GM18507 (cell line): Measurements from ENCODE around the gene CALHM5.

Experiments
- DNase-seq: peaks from one replicate; pipeline ENCODE4 v3.0.0; 2011; ENCODE audit warnings: low read depth; ENCODE audit not compliant: insufficient read length; ENCODE audit errors: extremely low spot score
- FAIRE-seq: peaks from 2 replicates; lab custom pipeline; 2011; peaks lifted over from hg19 to GRCh38; lab: Jason Lieb, UNC

Gene CALHM5

DNA sequence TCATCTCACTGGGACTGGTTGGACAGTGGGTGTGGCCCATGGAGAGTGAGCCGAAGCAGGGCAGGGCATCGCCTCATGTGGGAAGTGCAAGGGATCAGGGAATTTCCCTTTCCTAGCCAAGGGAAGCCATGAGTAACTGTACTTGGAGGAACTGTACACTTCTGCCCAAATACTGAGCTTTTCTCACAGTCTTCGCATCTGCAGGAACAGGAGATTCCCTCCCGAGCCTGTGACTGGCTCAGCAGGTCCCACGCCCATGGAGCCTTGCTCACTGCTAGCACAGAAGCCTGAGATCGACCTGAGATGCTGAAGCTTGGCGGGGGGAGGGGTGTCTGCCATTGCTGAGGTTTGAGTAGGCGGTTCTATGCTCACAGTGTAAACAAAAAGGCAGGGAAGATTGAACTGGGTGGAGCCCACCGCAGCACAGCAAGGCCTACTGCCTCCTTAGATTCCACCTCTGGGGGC lies 10.4 kb upstream of the CALHM5 start:
- DNase-seq (no peak), FAIRE-seq (no peak)

DNA sequence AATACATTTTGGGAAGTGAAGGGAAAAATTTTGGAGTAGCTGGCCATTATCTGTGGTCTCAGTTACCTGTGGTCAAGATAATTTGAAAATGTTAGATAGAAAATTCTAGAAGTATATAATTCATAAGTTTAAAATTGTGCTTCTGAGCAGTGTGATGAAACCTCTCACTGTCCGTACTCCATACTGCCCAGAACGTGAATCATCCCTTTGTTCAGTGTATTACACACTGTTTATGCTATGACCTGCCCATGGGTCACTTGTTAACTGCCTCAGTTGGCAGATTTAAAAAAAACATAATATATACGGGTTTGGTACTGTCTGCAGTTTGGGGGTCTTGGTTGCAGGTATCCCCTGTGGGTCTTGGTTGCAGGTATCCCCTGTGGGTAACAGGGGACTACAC lies 4.1 kb upstream of the CALHM5 start:
- no peak for FAIRE-seq

DNA sequence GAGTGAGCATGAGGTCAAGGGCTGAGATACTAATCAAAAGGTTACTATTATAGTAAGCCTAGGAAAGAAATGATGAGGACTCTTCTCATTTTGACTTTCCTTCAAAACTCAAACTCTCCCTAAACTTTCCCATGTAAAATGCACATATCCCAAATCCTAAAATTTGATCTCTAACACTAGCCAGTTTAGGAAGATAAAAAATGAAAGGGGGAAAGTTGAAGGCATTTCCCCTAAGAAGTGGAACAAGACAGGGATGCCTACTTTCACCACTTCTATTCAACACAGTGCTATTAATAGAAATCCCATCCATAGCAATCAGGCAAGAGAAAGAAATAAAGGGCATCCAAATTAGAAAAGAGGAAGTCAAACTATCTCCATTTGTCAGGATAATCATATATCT lies 2.9 kb upstream of the CALHM5 start:
- DNase-seq (no peak), FAIRE-seq (no peak)

More for the DNA sequence above, 4.1 kb upstream of the CALHM5 start:
- no peak for DNase-seq

DNA sequence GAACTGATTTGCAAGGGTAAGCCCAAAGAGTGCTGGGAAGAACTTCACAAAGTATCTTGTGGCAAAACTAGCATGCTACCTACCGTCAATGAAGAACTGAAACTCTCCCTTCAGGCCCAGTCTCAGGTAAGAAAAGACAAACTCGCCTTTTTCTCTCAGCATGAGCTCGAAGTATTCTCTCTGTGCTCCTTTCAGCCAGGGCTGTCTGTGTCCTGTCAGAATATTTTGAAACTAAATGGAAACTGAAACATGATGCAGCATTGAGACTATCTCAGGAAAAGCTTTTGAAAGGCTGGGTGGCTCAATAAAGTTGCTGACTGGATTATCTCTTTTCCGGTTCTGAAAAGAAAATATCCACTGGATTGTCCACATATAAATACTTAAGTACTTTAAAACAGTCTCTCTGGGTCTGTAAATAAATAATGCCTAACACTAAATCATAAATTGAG lies 696 bp downstream of the CALHM5 start:
- no peak for DNase-seq
- FAIRE-seq: peak; percentile 35

DNA sequence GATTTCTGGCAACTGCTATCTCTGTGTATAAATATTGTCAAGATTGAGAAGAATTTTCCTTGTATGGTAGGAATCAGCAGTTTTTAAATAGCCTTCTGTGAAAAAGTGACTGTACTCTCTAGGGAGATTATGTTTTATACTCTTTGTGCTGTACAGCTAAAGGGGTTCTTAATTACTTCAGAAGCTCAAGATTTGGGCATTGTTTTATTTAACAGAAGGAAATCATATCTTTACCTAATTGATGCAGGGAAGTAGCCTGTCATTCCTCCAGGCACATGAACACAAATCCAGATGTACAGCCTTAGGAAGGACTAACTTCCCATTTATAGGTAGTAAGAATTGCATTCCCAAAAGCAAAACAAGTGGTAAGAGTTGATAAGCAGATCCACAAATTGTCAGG lies 1.3 kb downstream of the CALHM5 start:
- no peak for FAIRE-seq
- DNase-seq: no peak

DNA sequence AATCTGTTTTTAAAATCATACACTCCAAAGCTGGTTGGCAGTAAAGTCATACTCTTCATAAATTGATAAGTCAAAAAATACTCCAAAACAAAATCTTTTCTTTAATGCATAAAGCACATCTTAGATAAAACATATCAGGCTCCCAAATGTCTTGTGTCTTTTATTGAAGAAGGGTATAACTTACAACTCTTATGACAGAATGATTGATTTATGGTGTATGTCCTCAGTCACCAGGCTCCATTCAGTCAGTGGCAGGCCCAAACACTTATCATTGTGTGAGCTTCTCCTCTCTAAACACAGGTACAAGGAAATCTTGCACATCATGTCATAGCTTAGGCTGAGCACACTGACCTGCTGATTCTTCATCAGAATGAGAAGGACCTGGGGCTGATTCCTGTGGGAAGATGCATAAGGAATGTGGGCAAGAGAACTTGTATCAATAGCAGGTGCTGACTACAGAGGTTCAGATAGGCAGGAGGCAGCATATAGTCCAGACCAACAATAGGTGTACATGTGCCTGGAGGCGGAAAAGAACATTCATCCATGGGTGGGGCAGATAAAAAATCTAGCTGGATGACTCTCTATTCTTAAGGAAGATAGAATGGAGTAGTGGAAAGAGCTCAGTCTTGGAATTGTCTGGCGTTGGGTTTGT lies 1.9 kb downstream of the CALHM5 start:
- FAIRE-seq: no peak
- no peak for DNase-seq

DNA sequence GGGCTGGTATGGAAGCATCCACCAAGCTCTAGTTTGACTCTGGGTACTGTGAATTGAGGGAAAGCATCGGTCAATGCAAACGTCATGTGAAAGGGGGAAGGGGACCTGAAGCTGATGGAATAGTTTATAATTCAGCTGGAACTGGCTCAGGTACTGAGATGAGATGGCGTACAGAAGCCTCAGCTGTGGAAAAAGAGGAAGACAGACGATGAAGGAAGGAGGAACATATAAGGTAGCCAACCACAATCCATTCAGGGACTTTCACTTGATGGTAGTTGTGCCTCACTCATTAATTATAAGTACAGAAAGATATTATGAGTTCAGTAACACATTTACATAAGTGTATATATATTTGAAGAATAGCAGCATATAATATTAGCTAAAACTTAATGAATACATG lies 2.7 kb downstream of the CALHM5 start:
- FAIRE-seq (no peak), DNase-seq (no peak)

DNA sequence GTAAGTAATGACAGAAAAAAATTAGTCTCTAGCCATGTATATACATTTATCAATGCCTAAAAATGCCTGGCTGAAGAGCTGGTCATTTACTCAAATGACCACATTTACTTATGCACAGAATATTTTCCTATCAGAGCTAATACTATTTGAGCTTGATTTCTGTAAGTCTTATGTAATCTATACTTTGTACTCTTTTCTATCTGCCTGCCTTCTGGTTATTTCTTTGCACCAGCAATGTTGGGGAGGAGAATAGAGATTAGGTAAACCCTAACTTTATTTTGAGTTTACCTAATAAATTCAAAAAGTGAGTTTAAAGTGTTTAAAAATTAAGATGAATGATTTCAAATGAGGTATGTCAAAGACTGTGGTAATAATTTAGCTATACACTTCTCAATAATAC lies 3.7 kb downstream of the CALHM5 start:
- FAIRE-seq (no peak), DNase-seq (no peak)

DNA sequence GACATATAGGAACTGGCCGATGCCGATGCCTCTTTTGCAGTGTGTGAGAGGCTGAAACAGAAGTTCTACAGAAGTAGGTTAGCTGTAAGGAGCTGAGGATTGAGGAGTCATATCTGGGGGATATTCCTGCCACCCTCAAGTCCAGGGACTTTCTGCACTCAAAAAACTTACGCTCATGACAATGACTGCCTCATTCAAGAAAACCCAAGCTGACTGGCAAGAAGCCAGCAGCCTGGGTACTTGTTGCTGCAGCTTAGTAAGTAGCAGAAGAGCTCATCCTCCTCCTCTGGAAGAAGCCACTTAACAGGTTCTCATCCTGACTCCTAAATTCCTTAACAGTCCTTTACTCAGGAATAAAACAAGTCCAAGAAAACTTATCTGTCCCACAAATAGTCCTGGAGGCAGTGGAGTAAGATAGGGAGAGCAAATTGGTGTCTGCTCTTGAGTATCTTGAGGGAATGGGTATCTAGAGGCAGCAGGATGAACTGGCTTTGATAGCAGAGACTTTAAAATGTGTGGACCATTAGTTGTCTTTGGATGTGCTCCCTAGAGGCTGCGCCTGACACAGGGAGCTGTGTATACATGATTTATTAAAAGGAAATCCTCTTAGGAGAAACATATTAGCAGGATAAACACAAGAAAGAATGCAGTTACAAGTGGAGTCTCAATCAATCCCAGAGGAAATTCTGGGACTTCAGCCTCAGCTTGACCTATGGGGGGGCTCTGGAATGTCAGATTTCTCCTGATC lies 7.4 kb downstream of the CALHM5 start:
- DNase-seq (no peak), FAIRE-seq (no peak)

DNA sequence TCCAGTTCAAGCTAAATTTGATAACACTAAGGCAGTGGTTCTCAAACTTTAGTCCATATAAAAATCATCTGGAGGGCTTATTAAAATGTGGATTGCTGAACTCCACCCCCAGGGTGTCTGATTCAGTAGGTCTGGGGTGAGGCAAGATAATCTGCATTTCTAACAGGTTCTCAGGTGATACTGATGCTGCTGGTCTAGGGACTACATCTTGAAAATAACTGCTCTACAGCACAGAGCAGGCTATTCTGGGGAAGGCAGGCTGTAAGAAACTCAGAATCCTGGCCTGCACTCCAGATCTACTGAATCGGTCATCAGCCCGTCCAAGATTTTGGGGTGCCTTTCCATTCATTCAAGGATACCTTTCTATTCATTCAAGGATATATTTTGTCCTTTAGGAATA lies 11.5 kb downstream of the CALHM5 start:
- FAIRE-seq (no peak), DNase-seq (no peak)

DNA sequence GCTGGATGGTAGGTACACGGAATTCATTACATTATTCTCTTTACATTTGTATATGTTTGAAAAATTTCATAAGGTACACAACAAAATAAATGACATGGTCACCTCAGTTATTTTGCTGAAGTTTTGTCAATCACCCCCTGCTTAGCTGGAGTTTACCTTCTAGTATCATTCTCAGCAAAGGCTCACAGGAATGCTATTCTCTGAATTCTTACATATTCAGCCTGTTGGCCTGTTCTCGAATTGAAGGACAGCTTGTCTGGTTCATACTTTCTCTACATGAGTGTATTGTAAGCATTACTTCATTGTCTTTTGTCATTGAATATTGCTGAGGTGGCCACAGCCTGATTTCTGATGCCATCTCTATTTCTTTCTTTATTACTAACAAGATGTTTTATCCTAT lies 12.8 kb downstream of the CALHM5 start:
- FAIRE-seq (no peak), DNase-seq (no peak)

DNA sequence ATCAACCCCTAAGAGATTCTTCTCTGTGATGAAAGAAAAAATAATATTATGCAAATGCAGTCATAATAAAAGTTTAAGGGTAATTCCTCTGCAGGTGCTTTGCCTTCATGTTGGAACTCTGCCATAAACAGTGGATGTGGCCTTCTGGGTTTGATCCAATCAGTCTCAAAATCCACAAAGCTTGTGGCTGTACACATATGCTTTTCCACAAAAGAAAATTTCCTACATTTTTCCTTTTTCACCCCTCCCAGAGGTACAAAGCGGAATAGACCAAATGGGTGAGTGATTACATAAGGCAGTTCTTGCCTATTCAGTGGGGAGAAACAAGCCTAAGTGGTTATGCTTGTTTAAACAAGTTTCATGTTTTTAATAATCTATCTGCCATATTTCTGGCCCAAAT lies 16.7 kb downstream of the CALHM5 start:
- FAIRE-seq: no peak

DNA sequence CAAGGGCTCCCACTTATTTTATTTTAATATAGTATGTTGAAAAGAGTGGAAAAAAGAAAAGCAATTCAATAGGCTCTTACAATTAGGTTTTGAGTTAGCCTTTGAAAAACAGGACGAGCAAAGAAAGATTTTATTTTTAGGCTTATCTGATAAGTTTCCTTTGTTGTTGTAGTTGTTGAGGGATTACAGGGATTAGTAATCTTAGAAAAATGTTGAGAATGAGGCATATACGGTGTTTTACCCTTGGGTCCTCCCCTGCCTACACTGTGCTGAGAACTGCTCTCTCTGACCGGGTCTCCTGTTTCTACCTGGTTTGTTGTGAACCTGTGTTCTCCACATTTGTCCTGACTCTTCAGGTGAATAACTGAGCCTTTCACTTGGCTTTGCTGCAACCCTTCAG lies 17.3 kb downstream of the CALHM5 start:
- no peak for DNase-seq

More for the DNA sequence above, 16.7 kb downstream of the CALHM5 start:
- DNase-seq: no peak

DNA sequence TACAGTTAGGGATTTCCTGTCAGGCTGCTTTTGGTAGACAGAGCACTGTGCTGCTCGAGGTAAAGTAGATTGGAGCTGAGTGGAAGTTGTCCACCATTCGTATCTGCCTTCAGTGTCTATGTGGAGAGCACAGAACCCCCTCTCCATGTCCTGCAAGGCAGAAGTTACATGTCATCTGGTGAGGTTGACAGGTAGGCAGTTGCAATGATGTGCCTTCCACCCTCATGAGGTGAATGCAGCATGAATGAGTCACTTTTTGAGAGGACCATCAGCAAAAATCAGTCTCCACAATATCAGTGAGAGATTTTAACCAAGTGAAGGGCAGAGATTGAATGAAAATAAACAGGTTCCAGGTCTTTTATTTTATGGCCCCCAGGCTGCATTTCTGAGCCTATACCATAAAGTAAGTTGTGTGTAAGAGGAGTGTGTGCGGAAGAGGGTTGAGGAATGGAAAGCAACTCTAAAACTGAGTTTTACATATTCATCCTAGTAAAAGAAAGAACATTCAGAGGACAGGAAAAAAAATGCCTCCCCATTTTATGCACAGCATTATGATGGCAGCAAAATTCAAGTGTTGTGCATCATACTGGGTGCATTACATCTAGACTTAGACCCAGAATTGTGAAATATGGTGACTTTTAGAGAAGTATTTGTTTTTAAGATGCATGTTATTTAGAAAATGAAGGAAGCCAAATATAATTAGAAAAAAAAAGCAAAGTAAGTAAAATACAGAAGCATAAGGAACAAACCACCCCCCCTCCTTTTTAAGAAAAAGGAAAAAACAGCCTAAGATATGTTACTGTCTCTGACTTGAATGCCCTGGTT lies 18.2 kb downstream of the CALHM5 start:
- FAIRE-seq (no peak), DNase-seq (no peak)

More for the DNA sequence above, 17.3 kb downstream of the CALHM5 start:
- FAIRE-seq: no peak

DNA sequence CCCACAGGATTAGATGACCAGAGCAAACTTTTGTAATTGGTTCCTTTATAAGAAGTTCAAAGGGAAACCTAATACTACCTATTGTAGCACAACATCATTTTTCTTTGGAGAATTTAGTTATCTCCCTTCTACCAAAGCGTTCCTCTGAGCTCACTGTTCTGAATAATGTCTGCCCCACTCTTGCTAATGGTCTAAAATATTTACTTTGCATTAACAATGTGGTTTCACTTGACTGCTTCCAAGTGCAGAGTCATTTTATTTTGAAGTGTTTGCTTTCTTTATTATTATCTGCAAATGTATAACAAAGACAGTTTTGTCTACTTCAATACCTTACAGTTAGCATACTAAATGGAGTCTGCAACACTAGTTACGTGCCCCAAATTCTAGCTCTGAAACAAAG lies 19.0 kb downstream of the CALHM5 start:
- FAIRE-seq (no peak), DNase-seq (no peak)

DNA sequence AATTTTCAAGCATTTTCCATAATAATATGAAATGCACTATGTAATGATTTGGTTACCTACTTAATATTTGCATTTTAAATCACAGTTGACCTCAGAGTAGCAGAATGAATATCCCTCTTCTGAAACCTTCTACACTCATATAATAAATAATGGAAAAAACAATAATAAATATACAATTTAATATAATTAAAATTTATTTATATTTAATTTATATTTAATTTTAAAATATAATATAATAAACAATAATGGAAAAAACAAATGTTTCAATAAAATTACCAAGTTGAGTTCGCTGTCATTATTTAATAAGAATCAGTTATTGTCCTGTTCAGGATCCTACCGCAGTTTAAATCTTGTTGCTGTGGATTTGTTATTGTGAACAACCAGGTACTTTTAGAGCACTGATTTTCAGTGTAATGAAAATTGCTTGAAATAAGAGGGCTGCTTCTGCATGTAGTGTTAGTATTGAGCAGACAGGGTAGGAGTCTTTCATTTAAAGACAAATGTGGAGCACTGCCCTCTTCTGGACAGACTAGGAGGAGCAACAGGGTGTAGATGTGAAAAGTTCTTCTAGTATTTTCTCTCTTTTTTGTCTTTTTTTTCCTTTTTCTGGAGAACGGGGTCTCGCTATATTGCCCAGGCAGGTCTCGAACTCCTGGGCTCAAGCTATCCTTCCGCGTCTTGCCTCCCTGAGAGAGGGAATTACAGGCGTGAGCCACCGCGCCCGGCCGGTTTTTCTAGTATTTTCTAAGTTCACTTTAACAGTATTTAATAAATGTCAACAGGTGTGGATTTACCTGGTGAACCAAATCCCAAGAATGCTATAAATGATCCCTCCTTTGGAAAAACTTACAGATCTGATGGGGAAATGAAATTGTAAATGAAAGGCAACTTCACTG lies 20.5 kb downstream of the CALHM5 start:
- peak; percentile 87 for FAIRE-seq
- DNase-seq: peak; percentile 26

DNA sequence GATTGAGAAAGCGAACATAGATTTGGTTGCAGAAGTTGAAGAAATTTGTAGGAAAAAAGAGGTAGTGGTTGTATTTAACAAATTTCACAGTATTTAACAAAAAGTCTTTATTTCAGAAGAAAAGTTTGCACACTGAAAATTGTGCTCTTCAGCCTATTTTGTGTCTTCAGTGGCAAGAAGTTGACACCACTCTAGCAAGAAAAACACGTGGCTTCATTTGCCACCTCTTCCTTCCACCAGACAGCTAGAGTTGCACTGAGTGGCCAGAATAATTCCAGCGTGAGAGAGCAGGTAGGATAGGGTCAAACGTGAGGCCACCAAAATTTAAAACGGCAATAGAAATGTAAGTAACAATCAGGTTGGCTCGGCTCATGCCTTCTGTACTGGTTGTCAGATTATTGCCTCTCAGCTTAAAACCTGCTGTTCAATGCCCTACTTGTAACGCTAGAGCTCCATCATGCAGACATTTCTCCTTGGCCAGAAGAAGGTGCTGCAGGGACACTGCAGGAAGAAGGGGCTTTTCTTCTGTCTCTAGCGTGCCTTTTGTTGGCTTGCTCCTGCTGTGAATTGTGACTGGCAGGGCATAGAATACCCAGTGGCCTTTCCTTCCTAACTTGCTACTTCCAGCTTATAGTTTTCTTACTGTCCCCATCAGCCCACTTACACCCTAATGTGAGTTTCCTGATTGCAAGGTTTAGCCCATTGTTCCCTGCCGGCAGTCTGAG lies 22.0 kb downstream of the CALHM5 start:
- no peak for DNase-seq
- FAIRE-seq: no peak

DNA sequence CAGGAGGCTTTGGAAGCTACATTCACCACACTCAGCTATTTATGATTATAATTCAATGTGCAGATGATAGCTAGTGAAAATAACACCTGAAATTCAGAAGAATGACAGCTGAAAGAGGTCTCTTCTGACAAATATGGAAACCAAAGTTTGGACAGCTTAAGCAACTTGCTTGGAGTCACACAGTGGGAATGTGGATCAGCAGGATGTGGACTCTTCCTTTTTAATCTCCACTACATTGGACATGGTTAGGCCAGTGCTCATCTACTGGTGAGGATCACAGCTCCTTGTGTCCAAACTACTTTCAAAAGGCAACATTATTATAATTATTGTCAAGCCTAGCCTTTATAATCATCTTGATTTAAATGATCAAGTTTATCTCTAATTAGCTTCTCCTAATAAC lies 23.7 kb downstream of the CALHM5 start:
- FAIRE-seq (no peak), DNase-seq (no peak)

DNA sequence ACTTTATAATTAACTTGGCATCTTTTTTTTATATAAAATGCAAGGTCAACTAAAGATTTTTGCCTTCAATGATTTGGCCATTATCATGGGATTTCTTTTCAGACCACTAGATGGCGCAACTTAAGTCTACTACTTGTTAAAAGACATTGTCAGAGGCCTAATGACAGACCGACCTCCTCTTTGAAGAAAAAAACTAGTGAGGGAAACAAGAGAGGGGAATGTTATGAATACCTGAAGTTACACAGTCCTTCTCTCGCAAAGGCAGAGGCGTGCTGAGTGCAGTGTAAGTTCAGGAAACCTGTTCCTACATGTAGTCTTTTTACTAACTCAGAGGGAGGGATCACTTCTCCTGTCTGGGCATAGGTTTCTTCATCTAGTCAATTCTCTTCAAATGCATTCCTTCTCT lies 24.8 kb downstream of the CALHM5 start:
- FAIRE-seq (peak; percentile 91), DNase-seq (peak; percentile 5)
